Measurements from ENCODE around the gene CAVIN1. TPM values are rescaled to one million over a fixed set of nuclear protein-coding genes. Genes with fewer than 3 reads are reported as not detected.

Gene CAVIN1
- total RNA-seq, 1 donor from 2014 or later, result 205 TPM

DNA sequence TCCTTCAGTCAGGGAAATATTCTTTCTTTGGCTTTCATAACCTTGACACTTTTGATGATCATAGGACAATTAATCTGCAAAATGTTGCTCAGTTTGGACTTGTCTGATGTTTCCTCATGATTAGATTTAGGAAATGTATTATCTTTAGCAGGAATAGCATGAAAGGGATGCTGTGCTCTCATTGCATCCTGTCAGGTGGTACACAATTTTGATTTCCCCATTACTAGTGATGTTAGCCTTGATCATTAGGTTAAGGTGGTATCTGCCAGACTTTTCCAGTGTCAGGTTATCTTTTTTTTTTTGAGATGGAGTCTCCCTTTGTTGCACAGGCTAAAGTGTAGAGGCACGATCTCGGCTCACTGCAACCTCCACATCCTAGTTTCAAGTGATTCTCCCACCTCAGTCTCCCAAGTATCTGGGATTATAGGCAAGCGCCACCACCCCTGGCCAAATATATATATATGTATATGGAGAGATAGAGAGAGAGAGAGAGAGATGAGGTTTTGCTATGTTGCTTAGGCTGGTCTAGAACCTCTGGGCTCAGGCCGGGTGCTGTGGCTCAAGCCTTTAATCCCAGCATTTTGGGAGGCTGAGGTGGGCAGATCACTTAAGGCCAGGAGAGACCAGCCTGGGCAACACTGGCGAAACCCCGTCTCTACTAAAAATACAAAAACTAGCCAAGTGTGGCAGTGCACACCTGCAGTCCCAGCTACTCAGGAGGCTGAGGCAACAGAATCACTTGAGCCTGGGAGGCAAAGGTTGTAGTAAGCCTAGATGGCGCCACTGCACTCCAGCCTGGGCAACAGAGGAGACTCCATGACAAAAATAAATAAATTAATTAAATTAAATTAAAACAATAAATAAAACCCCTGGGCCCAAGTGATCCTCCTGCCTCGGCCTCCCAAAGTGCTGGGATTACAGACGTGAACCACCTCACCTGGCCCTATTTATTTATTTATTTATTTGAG is 15.8 kb upstream of the CAVIN1 start:
- Histone ChIP-seq H3K4me3 (no peak overlapping the region), H3K4me1 (peaks cover 22% of the 10 kb centered on the region), H3K36me3 (no peaks in the 10 kb centered on the region), H3K9me3 (replicated peaks) (no peaks in the 10 kb centered on the region), H3K27me3 (ENCODE audit: low read depth) (no peaks in the 10 kb centered on the region), H3K27ac (replicated peaks) (no peak overlapping the region)
- TF ChIP-seq, protein P1, sequence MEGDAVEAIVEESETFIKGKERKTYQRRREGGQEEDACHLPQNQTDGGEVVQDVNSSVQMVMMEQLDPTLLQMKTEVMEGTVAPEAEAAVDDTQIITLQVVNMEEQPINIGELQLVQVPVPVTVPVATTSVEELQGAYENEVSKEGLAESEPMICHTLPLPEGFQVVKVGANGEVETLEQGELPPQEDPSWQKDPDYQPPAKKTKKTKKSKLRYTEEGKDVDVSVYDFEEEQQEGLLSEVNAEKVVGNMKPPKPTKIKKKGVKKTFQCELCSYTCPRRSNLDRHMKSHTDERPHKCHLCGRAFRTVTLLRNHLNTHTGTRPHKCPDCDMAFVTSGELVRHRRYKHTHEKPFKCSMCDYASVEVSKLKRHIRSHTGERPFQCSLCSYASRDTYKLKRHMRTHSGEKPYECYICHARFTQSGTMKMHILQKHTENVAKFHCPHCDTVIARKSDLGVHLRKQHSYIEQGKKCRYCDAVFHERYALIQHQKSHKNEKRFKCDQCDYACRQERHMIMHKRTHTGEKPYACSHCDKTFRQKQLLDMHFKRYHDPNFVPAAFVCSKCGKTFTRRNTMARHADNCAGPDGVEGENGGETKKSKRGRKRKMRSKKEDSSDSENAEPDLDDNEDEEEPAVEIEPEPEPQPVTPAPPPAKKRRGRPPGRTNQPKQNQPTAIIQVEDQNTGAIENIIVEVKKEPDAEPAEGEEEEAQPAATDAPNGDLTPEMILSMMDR (IDR thresholded peaks at IDR 0.05; ENCODE audit: borderline replicate concordance), result peak; percentile 42
- no peak for DNase-seq
- intact Hi-C loops (cut with micrococcal nuclease), result no loop called here

DNA sequence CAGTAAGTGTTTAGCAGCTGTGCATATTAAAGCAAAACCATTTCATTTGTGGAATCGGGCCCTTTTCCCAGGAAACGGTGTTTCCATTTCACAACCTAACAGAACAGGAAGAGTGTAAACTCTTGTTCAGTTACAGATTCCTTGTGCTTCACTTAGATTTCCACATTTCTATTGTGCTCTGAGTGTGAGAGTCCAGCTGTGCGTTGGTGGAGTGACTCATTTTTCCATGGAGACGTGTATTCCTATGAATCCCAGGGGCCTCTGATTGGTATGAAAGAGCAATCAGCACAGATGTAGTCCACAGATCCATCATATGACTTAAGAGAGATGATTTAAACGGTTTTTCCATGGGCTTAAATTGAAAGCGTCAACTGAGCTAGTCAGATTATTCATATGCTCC is 13.3 kb upstream of the CAVIN1 start:
- H3K36me3 ChIP-seq, result no peaks in the 10 kb centered on the region
- H3K27ac ChIP-seq (replicated peaks), result peak overlapping the region; percentile 77
- peak overlapping the region; percentile 9 for H3K4me3 ChIP-seq
- intact Hi-C loops (cut with micrococcal nuclease), result no loop called here
- no peaks in the 10 kb centered on the region for H3K9me3 ChIP-seq (replicated peaks)
- H3K27me3 ChIP-seq (ENCODE audit: low read depth), result no peaks in the 10 kb centered on the region
- TF ChIP-seq, protein P1 (IDR thresholded peaks at IDR 0.05; ENCODE audit: borderline replicate concordance), result no peak
- DNase-seq, result no peak
- H3K4me1 ChIP-seq, result peaks cover 24% of the 10 kb centered on the region

DNA sequence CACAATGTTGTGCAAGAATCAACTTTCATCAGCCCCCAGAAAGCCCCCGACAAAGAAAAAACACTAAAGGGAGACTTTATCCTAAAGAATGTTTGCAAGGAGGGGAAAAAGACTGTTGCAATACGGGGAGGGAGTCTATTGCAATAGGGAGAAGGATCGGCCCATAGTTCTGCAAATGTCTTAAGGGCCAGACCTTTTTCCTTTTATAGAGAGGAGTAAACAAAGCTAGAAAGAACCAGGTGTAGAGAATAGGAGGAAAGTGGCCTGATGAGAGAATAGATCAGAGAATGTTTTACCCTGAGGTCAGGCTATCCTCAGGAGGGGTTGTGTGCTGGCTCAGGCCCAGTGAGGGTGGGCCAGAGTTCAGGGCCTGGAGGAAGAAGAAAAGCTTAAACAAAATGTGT is 8.7 kb upstream of the CAVIN1 start:
- no peak overlapping the region for H3K4me3 ChIP-seq

DNA sequence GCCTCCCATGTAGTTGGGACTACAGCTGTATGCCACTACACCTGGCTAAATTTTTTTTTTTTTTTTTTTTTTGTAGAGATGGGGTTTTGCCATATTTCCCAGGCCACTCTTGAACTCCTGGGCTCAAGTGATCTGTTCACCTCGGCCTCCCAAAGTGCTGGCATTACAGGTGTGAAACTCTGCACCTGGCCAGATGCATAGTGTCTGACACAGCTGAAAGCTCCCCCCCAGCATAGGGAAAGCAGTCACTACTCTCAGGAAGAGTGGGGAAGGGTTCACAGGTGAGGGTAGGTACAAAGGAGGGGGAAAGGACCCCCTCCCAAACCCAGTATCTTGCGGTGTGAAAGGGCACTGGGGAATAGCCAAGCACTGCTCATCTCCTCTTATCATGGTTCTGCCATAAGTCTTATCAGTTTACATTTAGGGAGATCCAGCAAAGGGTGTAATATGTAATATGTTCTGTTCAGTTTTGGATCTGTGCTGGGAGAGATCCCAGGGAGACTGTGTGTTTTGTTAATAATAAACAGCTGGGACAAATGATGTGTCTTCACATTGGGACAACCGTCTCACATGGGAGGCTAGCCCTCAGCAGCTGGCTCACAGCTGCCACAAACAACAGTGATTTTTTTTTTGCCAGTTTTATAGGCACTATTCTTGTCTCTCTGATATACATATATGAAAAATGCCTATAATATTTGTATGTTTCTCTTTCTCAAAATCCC is 6.8 kb upstream of the CAVIN1 start:
- no peak for DNase-seq
- Histone ChIP-seq H3K27me3 (ENCODE audit: low read depth) (no peaks in the 10 kb centered on the region), H3K9me3 (replicated peaks) (no peaks in the 10 kb centered on the region), H3K27ac (replicated peaks) (peak overlapping the region; percentile 58), H3K4me1 (peaks cover 38% of the 10 kb centered on the region), H3K36me3 (no peaks in the 10 kb centered on the region), H3K4me3 (no peak overlapping the region)
- TF ChIP-seq, protein P1 (IDR thresholded peaks at IDR 0.05; ENCODE audit: borderline replicate concordance), result no peak
- intact Hi-C loops (cut with micrococcal nuclease), result loop anchor here (5.0 kb wide), 1 partner anchor 87 kb away; no protein-coding TSS in a partner anchor

More for the DNA sequence above, 8.7 kb upstream of the CAVIN1 start:
- peak overlapping the region; percentile 58 for H3K27ac ChIP-seq (replicated peaks)
- no peaks in the 10 kb centered on the region for H3K36me3 ChIP-seq
- H3K4me1 ChIP-seq, result peaks cover 48% of the 10 kb centered on the region
- no peaks in the 10 kb centered on the region for H3K9me3 ChIP-seq (replicated peaks)
- no peaks in the 10 kb centered on the region for H3K27me3 ChIP-seq (ENCODE audit: low read depth)
- no peak for DNase-seq
- intact Hi-C loops (cut with micrococcal nuclease), result no loop called here
- TF ChIP-seq, protein P1 (IDR thresholded peaks at IDR 0.05; ENCODE audit: borderline replicate concordance), result no peak

DNA sequence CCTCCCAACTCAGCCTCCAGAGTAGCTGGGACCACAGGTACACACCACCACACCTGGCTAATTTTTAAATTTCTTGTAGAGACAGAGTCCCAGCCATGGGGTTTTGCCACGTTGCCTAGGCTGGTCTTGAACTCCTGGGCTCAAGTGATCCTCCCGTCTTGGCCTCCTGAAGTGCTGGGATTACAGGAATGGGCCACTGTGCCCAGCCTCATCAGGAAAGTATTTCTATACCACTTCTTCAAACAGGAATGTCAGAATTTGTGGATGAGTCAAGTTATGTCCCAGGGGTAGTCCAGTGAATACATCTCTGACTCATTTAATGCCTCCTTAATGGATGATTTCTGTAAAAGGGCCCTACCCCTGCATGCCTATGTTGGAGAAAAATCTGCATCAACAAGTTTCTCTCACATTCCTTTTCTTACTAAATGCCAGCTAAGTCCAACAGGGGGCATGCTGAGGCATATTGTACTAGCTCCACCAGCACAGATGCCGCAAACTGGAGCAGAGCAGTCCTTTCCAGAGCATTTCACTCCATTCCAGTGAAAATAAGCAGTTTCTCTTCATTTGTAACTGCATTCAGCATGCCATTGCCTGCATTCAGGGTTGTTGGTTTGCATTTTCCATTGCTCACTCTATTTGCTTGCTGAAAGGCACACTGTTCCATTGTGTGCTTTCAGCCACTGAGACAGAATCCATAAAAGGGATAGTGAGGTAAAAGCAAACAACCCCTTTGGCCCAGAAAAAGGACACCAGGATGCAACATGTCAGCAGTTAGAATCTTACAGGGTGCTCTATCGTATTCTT is 5.3 kb upstream of the CAVIN1 start:
- H3K4me3 ChIP-seq, result no peak overlapping the region
- H3K27me3 ChIP-seq (ENCODE audit: low read depth), result no peaks in the 10 kb centered on the region
- DNase-seq, result no peak
- H3K27ac ChIP-seq (replicated peaks), result peak overlapping the region; percentile 7
- H3K9me3 ChIP-seq (replicated peaks), result no peaks in the 10 kb centered on the region
- H3K36me3 ChIP-seq, result no peaks in the 10 kb centered on the region
- intact Hi-C loops (cut with micrococcal nuclease), result loop anchor here (5.0 kb wide), 1 partner anchor 89 kb away; no protein-coding TSS in a partner anchor
- H3K4me1 ChIP-seq, result peaks cover 45% of the 10 kb centered on the region
- TF ChIP-seq, protein P1 (IDR thresholded peaks at IDR 0.05; ENCODE audit: borderline replicate concordance), result peak; percentile 68
